GM18502 (cell line): Measurements from ENCODE around the gene F2RL3.

ENCODE experiments used
- ATAC-seq: cut with Tn5 transposase; IDR thresholded peaks from one replicate; pipeline ENCODE4 v1.9.1; 2021; ENCODE audit warnings: mild to moderate bottlenecking; ENCODE audit not compliant: unreplicated experiment, poor library complexity

The F2RL3 gene

DNA sequence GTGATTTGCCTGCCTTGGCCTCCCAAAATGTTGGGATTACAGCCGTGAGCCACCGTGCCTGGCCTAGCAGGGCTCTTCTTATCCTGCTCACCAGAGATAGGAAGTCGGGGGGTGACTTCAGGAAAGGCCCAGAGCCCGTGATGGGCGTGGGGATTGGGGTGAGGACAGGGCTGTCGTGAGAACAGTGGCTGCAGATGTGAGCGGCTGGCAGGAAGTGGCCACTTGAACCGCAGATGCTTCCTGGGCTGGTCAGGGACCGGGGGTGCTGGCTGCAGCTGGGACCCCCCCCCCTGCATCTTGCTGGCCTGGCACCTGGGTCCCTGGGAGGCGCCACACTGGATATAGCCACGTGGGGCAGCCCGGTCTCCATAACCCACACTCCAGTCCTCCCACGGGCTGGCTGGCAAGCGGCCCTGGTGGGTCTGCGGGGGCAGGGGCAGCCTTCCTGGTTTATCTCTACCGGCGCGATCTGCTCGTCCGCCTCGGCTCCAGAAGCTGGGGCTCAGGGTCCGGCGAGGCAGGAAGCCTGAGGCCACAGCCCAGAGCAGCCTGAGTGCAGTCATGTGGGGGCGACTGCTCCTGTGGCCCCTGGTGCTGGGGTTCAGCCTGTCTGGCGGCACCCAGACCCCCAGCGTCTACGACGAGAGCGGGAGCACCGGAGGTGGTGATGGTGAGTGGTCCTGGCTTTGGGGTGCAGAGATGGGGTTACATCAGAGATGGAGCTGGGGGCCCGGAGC, at the start of gene F2RL3:
Gene F2RL3 (plus strand): TSS at position 371 of the 737 bp plus-strand sequence. CDS start 191 bp downstream, at position 562.
- no peak for ATAC-seq

DNA sequence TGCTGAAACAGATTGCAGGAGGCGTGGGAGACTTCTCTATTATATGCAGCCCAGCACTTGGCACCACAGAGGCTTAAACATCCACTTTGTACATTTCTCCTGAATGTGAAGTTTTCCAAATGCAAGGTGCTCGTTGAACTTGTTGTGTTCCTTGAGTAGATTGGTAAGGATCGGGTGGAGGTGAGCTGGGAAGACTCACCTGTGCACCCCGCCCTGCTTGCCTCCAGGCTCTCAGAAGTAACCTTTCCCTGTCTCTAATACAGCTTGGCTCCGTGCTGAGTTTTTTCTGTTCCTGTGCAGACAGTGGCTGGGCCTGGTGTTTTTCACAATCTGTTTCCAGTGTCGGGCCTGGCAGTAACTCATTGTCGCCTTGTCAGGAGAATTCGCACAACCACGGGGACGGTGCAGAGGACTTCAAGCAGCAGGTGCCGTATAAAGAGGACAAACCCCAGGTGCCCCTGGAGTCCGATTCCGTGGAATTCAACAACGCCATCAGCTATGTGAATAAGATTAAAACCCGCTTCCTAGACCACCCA, 47.3 kb upstream of the F2RL3 start:
- ATAC-seq = no peak

DNA sequence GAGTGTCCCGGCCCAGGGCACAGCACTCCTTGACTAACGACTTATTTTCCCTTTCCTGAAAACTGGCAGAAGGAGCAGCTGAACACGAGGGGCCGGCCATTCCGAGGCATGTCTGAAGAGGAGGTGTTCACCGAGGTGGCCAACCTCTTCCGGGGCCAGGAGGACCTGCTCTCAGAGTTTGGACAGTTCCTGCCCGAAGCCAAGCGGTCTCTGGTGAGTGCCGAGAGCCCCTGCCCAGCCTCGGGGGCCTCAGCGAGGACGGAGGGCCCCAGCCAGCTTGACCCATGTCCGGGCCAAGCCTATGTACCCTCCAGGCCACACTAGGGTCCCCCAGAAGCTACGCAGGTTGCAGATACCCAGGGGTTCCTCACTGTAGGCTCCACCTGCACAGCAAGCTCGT, 41.9 kb upstream of the F2RL3 start:
- no peak for ATAC-seq

DNA sequence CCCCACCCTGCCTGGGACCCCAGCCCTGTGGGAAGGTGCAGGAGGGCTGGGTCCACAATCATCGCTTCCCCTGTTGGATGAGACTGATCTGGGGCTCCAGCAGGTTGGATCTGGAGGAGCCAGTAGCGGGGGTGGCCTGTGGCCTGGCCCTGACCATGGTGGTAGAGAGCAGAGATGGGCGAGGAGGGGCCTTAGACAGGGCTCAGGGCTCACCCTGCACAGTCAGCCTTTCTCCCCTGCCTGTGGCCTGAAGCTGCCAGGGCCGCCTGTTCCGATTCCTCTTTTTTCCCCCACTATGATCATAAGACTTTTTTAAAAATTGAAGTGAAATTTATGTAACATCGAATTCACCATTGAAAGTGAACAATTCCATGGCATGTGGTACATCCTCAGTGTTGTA, 41.4 kb upstream of the F2RL3 start:
- ATAC-seq = no peak

DNA sequence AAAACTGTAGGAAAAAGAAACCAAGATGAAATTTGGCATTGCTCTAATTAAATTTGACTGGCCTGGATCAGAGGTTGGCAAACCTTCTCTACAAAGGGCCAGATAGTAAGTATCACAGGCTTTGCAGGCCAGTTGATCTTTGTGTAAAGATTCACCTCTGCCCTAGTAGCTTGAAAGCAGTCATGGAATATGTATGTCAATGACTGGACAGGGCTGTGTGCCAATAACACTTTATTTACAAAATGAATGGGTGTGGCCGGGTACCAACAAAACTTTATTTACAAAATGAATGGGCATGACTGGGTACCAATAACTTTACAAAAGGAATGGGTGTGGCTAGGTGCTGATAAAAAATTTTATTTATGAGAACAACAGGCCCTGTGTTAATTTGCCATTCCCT, 39.6 kb upstream of the F2RL3 start:
- no peak for ATAC-seq

DNA sequence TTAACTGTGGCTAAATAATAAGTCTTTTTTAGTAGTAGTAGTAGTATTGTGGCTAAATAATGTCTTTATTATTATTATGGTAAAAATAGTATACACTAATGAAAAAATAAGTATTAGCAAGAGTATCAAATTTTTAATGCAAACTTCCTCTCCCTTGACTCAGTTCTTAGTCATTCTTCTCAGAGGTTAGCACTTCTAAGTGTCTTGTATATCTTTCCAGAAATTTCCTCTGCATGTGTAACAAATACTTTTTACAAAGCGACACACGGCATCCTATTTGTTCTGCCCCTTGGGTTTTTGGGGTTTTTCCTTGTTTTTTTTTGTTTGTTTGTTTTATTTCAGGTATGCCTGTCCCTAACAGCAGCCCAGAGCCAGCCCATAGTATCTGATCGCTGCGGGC, 38.7 kb upstream of the F2RL3 start:
- ATAC-seq = no peak

DNA sequence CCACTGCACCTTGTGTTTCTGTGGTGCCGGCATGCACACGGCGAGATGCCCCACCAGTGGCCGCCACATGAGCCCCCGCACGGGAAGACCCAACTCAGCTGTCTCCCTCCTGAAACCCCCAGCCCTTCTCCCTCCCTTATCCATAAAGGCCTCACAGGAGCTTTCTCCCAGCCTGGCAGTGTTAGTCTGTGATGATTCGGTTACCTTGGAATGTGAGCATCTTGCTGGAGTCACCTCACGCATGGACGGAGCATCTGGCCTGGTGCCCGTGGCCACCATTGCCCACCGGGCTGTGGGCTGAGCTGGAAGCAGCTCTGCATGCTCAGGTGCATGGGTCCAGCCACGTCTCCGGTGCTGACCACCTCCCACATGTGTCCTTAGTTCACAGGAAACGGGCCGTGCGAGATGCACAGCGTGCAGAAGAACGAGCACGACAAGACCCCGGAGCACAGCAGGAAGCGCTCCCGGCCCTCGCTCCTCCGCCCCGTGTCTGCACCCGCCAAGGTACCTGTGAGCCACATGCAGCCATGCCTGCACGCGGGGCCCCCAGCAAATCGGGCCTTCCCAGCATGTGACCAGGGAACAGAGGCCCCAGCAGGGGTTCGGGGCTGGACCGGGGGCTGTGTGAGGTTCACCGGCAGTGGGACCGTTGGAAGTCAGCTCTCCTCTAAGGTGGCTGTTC, 37.6 kb upstream of the F2RL3 start:
- ATAC-seq = no peak

DNA sequence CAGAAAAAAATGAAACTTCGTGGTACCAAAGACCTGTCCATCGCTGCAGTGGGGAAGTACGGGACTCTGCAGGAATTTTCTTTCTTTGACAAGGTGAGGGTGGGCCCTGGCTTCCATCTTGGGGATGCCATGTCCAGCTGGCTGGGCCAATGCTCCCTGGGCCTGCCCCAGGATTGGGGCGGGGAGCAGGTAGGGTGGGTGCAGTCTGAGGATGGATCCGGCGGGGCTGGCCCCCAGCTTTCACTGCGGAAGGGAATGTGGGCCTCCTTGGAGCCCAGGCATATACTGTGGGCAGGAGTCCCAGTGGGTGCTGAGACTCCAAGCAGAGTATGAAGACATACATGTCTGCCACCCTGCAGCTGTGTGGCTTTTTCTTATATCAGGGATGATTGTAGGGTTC, 35.7 kb upstream of the F2RL3 start:
- ATAC-seq = no peak

DNA sequence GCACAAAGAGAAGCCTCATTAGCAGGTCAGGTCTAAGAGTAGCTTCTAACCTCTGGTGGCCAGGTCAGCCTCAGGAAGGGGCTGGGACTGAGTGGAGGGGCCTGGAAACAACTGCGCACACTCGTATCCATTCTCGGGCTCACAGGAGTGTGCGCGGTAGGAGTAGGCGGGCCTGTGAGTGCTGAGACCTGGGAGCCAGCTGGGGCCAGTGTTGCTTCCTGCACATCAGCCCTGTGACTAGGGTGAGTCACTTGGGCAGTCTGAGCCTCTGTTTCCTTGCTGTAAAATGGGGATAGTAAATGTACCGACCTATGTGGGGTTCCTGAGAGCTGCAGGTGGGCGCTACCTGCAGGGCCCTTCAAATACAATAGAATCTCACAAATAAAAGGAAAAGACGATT, 32.7 kb upstream of the F2RL3 start:
- ATAC-seq = no peak

DNA sequence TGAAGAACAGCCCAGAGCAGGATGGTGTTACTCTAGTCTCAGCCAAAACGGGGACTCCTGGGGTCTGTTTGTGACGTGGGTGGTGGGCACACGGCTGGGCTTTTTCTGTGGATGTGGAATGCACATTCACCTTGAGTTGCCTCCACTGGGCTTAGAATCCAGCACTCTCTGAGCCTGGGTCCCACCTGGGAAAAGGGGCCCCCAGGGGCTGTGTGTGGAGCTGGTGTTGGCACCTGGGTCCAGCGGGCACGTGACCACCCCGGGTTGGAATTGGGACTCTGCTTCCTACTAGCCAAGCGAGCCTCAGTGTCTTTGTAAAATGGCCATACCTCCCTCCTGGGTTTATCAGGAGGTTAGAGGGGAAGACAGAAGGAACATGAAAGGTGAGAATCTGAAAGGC, 29.2 kb upstream of the F2RL3 start:
- ATAC-seq = no peak

DNA sequence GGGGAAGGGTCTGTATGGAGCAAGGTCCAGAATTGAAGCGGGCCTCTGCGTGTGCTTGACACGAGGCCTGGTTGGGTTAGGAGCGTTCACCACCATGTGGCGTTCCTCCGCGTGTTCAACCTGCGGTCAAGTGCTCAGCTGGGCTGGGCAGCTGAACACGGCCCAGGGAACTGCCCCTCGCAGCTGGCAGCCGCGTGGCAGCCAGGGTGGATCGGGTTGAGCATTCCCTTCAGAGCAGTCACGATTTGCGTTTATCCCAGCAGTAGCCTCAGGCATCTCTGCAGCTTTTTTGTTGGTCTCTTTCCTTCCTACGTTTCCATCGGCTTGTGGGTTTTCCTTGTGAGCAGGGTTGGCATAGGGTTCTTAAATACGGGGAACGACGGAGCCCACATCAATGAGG, 28.7 kb upstream of the F2RL3 start:
- ATAC-seq = no peak

DNA sequence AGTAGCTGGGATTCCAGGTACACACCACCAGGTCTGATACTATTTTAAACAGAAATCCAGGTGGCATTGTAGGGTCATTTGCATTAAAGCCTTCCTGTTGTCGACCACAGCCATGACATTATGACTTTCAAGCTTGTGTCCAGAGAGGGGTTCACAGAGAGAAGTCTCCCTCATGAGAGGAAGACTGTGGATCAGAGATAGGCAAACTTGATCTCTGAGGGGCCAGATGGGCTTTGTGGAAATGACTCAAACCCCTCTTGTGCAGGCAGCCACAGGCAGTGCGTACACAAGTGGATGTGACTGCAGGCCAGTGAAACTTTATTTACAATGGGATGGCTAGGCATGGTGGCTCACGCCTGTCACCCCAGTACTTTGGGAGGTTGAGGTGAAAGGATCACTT, 27.8 kb upstream of the F2RL3 start:
- ATAC-seq = no peak

DNA sequence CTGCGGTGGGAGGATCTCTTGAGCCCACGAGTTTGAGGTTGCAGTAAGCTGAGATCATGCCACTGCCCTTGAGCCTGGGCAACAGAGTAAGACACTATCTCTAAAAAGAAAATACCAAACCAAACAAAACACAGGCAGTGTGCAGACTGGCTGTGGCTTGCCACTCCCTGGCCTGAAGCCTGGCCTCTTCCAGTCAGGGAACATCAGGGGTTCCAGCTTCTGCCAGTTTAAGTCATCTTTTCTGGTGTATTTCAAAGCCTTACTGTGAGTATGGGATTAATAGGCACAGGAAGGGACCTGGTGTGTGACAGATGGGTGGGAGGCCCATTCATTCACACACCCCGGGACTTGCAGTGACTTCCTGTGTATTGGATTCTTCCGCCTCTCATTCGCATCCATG, 27.0 kb upstream of the F2RL3 start:
- no peak for ATAC-seq

DNA sequence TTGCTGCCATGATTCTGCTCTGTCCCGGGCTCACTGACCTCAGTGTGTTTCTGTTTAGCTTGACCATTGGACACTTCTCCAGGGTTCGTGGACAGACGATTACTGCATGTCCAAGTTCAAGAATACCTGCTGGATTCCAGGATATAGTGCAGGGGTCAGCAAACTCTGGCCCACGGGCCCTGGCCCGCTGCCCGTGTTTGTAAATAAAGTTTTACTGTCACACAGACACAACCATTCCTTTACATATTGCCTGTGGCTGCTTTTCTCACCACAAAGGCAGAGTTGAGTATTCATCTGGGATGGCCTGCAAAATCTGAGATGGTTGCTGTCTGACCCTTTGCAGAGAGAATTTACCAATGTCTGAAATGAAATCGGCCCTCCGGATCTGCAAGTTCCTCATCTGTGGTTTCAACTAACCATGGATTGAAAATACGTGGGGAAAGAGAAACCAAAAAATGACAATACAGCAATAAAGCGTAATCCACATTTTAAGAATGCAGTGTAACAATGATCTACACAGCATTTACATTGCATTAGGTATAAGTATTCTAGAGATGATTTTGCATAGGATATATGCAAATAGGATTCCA, 25.9 kb upstream of the F2RL3 start:
- no peak for ATAC-seq

DNA sequence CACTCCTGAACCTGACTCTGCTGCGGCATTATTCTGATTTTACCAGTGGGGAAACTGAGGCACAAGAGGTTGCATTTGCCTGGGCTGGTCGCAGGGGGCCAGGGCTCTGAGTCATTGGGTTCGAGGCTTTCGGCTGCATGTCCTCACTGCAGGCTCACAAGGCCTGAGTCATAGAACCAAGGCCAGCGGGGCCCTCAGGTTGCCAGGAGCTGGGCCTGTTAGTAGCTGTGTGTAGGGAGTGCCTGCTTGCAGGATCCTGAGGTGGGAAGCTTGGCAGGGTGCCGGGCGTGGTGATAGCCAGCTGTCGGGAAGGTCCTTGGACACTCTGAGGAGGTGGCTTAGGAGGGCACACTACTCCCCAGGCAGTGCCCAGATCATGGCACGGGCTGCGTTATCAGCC, 21.6 kb upstream of the F2RL3 start:
- ATAC-seq = no peak

DNA sequence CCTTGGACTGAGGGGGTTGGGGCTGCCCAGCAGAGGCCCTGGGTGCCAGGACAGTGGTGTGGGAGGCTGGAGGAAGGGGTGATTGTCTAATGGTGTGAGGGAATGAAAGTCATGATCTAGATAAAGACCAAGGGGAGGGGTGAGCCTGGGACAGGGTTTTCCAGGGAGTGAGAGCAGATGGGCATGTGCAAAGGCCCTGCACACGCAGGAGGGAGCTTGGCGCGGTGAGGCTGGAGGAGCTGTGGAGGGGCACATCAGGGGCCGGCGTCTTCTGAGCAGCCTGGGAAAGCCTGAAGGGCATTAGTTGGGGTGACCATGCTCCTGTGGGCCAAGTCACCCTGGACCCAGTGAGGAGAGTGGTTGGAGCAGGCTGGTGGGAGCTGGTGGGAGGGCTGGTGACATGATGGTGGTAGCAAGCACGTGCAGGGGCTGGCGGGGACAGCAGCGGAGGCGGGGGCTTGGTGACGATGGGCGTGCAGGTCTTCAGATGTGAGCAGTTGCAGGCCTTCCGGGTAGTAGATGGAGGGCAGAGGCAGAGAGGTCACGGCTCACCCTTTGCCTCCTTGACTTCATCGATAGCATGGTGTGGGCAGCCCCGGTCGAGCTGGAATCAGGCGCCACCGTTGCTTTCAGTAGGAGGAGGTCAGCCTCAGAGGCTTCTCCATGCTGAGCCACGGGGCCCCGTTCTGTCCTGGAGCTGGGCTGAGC, 20.2 kb upstream of the F2RL3 start:
- ATAC-seq = no peak

DNA sequence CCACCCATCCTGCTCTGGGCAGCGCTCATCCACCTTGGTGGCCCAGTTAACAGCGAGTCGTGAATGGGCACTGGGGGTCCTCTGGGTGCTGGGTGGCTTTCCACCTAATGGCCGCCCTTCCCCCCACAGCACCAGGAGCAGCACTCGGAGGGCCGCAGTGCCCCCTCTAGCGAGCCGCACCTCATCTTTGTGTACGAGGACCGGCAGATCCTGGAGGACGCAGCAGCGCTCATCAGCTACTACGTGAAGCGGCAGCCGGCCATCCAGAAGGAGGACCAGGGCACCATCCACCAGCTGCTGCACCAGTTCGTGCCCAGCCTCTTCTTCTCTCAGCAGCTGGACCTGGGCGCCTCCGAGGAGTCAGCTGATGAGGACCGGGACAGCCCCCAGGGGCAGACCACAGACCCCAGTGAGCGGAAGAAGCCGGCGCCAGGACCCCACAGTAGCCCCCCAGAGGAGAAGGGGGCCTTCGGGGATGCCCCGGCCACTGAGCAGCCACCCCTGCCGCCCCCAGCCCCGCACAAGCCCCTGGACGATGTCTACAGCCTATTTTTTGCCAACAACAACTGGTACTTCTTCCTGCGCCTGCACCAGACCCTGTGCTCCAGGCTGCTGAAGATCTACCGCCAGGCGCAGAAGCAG, 19.3 kb upstream of the F2RL3 start:
- ATAC-seq = no peak

DNA sequence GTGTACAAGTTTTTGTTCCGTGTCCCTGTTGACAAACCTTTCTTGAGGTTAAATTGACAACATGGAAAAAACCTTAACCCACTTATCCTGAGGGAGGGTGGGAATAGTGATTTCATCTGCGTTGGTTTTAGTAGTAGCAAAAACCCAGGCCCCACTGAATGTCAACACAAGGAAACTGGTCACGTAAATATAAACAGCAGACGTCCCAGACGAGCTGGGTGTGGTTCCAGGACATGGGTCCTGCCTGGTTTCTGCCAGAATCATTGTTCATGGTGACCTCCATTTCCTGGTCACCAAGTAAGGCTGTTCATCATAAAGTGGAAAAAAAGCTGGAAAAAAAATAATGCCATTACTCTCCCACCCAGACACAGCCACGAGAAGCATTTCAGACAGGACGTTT, 16.9 kb upstream of the F2RL3 start:
- no peak for ATAC-seq

DNA sequence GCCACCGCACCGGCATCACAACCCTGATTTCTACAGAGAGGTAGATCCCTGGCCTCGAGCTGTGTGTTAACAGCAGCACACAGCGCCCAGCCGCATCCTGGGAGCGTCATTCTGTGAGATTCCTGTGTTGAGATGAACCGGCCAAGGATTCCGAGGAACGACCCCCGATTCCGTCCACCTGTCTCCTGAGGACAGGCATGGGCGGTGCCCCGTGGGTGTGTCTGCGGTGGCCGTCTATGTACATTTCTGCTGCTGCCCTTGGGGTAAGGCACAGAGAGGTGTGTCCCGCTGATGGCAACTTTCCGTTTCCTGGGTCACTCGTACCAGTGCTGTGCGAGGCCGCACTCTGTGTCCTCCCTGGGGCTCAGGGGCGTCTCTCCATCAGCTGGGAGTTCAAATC, 16.1 kb upstream of the F2RL3 start:
- no peak for ATAC-seq

DNA sequence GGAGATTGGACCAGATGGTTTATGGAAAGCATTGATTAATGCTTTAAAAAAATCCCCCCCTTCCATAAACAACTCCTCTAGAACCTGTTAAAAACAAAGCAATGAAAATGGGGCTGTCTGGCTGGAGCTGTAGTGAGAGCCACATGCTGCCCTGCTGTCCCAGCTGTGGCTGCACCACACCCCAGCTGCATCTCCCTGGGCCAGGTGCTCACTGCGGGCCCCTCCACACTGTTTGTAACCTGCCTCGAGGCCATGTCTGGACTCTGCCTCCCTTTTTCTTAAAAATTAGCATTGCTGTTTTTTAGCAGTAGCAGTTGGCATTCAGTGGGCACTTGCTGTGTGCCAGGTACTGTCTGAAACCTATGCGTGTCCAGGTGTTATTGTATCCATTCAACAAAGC, 15.2 kb upstream of the F2RL3 start:
- ATAC-seq = no peak
